ENCODE results near the gene HTT-AS. TPM values are rescaled to one million over a fixed set of nuclear protein-coding genes. Genes with fewer than 3 reads are reported as not detected.

Gene HTT-AS
- total RNA-seq, 1 experiment from 2014 or later: not detected

DNA sequence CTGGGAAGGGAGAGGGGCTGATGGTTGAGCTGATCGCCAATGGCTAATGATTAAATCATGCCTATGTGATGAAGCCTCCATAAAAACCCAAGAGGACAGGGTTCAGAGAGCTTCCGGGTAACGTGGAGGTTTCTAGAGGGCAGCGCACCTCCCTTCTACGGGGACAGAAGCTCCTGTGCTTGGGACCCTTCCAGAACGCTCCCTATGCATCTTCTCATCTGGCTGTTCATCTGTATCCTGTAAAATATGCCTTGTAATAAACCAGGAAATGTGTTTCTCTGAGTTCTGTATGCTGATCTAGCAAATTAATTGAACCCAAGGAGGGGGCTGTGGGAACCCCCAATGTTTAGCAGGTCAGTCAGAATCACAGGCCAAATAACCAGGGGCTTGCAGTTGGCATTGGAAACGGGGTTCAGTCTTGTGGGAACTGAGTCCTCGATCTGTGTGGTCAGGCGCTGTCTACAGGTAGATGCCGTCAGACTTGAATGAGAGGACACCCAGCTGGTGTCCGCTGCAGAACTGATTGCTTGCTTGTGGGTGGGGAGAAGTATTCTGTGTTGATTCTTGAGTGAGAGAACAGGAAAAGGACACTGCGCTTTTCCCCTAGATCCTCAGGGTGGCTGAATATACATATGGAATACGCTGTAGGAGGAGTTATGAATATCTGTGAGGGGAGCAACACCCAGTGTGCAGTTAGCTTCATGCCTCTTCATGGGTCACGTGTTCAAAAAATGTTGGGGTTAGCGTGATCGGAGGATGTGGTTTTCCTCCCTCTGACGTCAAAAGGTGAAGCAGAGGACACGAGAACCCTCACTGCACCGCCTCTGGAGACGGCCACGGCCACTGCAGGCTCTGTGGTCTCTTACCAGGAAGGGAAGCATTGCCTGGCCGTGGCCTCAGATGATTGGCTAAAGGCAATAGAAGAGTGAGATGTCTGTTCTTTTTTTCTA is 29.2 kb downstream of the HTT-AS start:
- TF ChIP-seq, protein P1, sequence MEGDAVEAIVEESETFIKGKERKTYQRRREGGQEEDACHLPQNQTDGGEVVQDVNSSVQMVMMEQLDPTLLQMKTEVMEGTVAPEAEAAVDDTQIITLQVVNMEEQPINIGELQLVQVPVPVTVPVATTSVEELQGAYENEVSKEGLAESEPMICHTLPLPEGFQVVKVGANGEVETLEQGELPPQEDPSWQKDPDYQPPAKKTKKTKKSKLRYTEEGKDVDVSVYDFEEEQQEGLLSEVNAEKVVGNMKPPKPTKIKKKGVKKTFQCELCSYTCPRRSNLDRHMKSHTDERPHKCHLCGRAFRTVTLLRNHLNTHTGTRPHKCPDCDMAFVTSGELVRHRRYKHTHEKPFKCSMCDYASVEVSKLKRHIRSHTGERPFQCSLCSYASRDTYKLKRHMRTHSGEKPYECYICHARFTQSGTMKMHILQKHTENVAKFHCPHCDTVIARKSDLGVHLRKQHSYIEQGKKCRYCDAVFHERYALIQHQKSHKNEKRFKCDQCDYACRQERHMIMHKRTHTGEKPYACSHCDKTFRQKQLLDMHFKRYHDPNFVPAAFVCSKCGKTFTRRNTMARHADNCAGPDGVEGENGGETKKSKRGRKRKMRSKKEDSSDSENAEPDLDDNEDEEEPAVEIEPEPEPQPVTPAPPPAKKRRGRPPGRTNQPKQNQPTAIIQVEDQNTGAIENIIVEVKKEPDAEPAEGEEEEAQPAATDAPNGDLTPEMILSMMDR (conservative IDR thresholded peaks at IDR 0.05; ENCODE audit: low read depth, low read length): no peak
- no peak for TF ChIP-seq EZH2 (IDR thresholded peaks at IDR 0.05; ENCODE audit: borderline replicate concordance, low read depth, low read length, poor library complexity, severe bottlenecking)
- ChIA-PET POLR2A (ENCODE audit: low non-redundant PET) (no interaction called here), CTCF (no interaction called here)
- Histone ChIP-seq H3K4me1 (ENCODE audit: insufficient read depth, low read length, poor library complexity, severe bottlenecking) (no peaks in the 10 kb centered on the region), H3K27ac (ENCODE audit: low read depth, low read length, poor library complexity, severe bottlenecking) (no peak overlapping the region), H3K9me3 (ENCODE audit: low read depth, low read length, poor library complexity, severe bottlenecking) (no peaks in the 10 kb centered on the region), H3K36me3 (ENCODE audit: insufficient read depth, low read length, poor library complexity, severe bottlenecking) (no peaks in the 10 kb centered on the region), H3K27me3 (replicated peaks; ENCODE audit: insufficient read depth, low read depth, low read length, poor library complexity) (no peaks in the 10 kb centered on the region), H3K4me3 (ENCODE audit: low read depth, low read length, poor library complexity, severe bottlenecking) (no peak overlapping the region)
- no TSS peak for BruUV-seq (replicated peaks)
- intact Hi-C loops (cut with micrococcal nuclease; ENCODE audit: unreplicated experiment): no loop called here
- no peak for DNase-seq (ENCODE audit: low spot score)

DNA sequence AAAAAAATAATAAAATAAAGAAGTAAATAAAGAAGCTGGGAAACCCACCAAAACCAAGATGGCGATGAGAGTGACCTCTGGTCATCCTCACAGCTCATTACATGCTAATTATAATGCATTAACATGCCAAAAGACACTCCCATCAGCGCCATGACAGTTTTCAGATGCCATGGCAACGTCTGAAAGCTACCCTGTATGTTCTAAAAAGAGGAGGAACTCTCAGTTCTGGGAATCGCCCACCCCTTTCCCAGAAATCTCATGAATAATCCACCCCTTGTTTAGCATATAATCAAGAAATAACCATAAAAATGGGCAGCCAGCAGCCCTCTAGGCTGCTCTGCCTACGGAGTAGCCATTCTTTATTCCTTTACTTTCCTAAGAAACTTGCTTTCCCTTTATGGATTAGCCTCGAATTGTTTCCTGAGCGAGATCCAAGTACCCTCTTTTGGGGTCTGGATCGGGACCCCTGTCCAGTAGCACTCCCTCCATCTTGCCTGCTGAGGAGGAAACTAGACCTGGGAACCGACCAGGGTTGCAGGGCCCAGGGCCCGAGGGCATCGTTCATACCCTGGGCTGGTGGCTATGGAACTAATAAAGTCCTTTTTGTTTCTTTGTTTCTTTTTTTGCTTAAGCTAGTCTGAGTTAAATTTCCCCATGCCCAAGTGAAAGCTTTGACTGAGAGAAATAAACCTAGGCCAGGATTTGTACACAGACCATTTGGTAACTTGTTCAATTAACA is 30.9 kb downstream of the HTT-AS start:
- H3K9me3 ChIP-seq (ENCODE audit: low read depth, low read length, poor library complexity, severe bottlenecking): no peaks in the 10 kb centered on the region
- H3K27me3 ChIP-seq (replicated peaks; ENCODE audit: insufficient read depth, low read depth, low read length, poor library complexity): no peaks in the 10 kb centered on the region
- intact Hi-C loops (cut with micrococcal nuclease; ENCODE audit: unreplicated experiment): no loop called here
- H3K27ac ChIP-seq (ENCODE audit: low read depth, low read length, poor library complexity, severe bottlenecking): no peak overlapping the region
- no TSS peak for BruUV-seq (replicated peaks)
- no peak overlapping the region for H3K4me3 ChIP-seq (ENCODE audit: low read depth, low read length, poor library complexity, severe bottlenecking)
- TF ChIP-seq EZH2 (IDR thresholded peaks at IDR 0.05; ENCODE audit: borderline replicate concordance, low read depth, low read length, poor library complexity, severe bottlenecking): no peak
- TF ChIP-seq, protein P1 (conservative IDR thresholded peaks at IDR 0.05; ENCODE audit: low read depth, low read length): no peak
- ChIA-PET CTCF (no interaction called here), POLR2A (ENCODE audit: low non-redundant PET) (no interaction called here)
- DNase-seq (ENCODE audit: low spot score): no peak
- no peaks in the 10 kb centered on the region for H3K4me1 ChIP-seq (ENCODE audit: insufficient read depth, low read length, poor library complexity, severe bottlenecking)
- H3K36me3 ChIP-seq (ENCODE audit: insufficient read depth, low read length, poor library complexity, severe bottlenecking): no peaks in the 10 kb centered on the region

DNA sequence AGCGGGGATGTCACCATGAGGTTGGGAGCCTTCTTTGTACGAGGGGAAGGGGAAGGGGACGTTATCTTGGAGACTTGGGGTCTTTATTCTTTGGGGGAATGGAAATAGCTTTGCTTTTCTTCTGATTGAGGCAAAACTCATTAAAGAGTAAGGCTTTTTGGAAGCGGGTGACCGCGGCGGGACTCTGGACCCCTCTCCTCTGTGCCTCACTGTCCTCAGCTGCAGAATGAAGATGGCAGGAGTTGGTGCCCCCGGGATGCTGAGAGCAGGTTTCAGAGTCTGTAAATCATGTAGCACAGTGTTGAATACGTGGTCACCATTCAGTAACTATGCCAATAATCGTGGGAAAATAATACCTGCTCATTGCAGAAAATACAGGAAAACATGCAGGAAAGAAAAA is 32.1 kb downstream of the HTT-AS start:
- CTCF ChIA-PET: interaction anchor here (0.5 kb wide), 1 partner anchor 278 kb away, joined by 4 read pairs; no protein-coding TSS in a partner anchor
- H3K27me3 ChIP-seq (replicated peaks; ENCODE audit: insufficient read depth, low read depth, low read length, poor library complexity): no peaks in the 10 kb centered on the region
- BruUV-seq (replicated peaks): no TSS peak
- intact Hi-C loops (cut with micrococcal nuclease; ENCODE audit: unreplicated experiment): no loop called here
- DNase-seq (ENCODE audit: low spot score): no peak
- H3K4me3 ChIP-seq (ENCODE audit: low read depth, low read length, poor library complexity, severe bottlenecking): no peak overlapping the region
- no peak overlapping the region for H3K27ac ChIP-seq (ENCODE audit: low read depth, low read length, poor library complexity, severe bottlenecking)
- no peaks in the 10 kb centered on the region for H3K4me1 ChIP-seq (ENCODE audit: insufficient read depth, low read length, poor library complexity, severe bottlenecking)
- TF ChIP-seq, protein P1 (conservative IDR thresholded peaks at IDR 0.05; ENCODE audit: low read depth, low read length): no peak
- no peak for TF ChIP-seq EZH2 (IDR thresholded peaks at IDR 0.05; ENCODE audit: borderline replicate concordance, low read depth, low read length, poor library complexity, severe bottlenecking)
- H3K9me3 ChIP-seq (ENCODE audit: low read depth, low read length, poor library complexity, severe bottlenecking): no peaks in the 10 kb centered on the region
- no peaks in the 10 kb centered on the region for H3K36me3 ChIP-seq (ENCODE audit: insufficient read depth, low read length, poor library complexity, severe bottlenecking)
- POLR2A ChIA-PET (ENCODE audit: low non-redundant PET): no interaction called here
